K562 (cell line): ENCODE data around the gene TRIM26.

ENCODE experiments used
- HDAC8 ChIP-seq: fragments of 450-650 bp; IDR thresholded peaks from 2 replicates; pipeline ENCODE4 v1.6.1; 2016; ENCODE audit warnings: mild to moderate bottlenecking, missing genetic modification characterization, moderate library complexity, missing compliant biosample characterization
- NFE2 ChIP-seq: IDR thresholded peaks from 2 replicates; pipeline ENCODE4 v1.6.1; 2014; ENCODE audit warnings: antibody characterized with exemption, low read depth
- SREBF1 ChIP-seq: fragments of 150-350 bp; IDR thresholded peaks from 2 replicates; pipeline ENCODE4 v1.6.1; 2014; ENCODE audit warnings: antibody characterized with exemption, low read depth, low read length, borderline replicate concordance
- YY1 ChIP-seq, 3 experiments: IDR thresholded peaks; 2 replicates each; pipeline ENCODE4 v1.6.1; 2011; ENCODE audit warnings: low read length in 2 of 3, mild to moderate bottlenecking in 2 of 3, moderate library complexity in 2 of 3, borderline replicate concordance in 1 of 3, control low read depth in 1 of 3, low read depth in 1 of 3; ENCODE audit not compliant: insufficient read depth in 3 of 3, insufficient replicate concordance in 2 of 3, control insufficient read depth in 1 of 3, insufficient read length in 1 of 3; ENCODE audit errors: extremely low read depth in 1 of 3
- ZNF57 ChIP-seq: fragments of 450-650 bp; formaldehyde crosslinking; IDR thresholded peaks from 2 replicates; pipeline ENCODE4 v1.4.0; 2020; ENCODE audit warnings: mild to moderate bottlenecking, moderate library complexity
- TF ChIP-seq, protein P1 (sequence below): sonication (generic); formaldehyde crosslinking; IDR thresholded peaks from 2 replicates; pipeline ENCODE4 v1.8.1; 2022; ENCODE audit warnings: missing genetic modification reagents
- TF ChIP-seq, protein P2 (sequence below): fragments of 450-650 bp; formaldehyde crosslinking; IDR thresholded peaks from 2 replicates; pipeline ENCODE4 v1.4.0; 2022; ENCODE audit warnings: mild to moderate bottlenecking, moderate library complexity
- TF ChIP-seq, protein P3 (sequence below), 3 experiments: IDR thresholded peaks in 2 of 3; conservative IDR thresholded peaks in 1 of 3; 2 replicates each; pipeline ENCODE4 v1.5.1; 2011 to 2012; ENCODE audit warnings: low read length in 3 of 3, mild to moderate bottlenecking in 3 of 3, control low read depth in 2 of 3, improper control_type of control experiment in 1 of 3, inconsistent platforms in 1 of 3, low read depth in 1 of 3, mixed read lengths in 1 of 3, moderate library complexity in 1 of 3; ENCODE audit not compliant: insufficient read depth in 2 of 3
- TF ChIP-seq, protein P4 (sequence below): fragments of 450-650 bp; IDR thresholded peaks from 2 replicates; pipeline ENCODE4 v1.6.1; 2016; ENCODE audit warnings: antibody characterized with exemption

DNA sequence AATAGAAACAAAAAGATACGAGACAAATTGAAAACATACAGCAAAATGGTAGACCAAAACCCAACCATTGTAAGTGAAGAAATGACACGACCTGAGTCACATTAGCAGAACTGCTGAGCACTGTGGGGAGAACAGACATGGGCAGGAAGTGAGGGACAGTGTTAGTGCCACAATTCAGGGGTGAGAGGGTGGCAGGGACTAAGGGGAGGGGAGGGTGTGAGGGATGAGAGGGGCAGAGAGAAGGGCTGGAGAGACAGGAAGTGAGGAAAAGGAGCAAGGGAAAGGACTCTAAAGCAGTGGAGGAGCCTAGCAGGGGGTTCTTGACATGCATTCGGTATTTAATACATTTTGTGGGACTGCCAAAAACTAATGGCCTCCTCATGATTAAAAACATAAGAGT lies 45.0 kb upstream of the TRIM26 start:
- TF ChIP-seq SREBF1 (no peak), NFE2 (no peak), YY1 (IDR thresholded peaks at IDR 0.05; ENCODE audit: borderline replicate concordance in 1 of 3, control insufficient read depth in 1 of 3, extremely low read depth in 1 of 3, insufficient read depth in 3 of 3, insufficient read length in 1 of 3, insufficient replicate concordance in 2 of 3, low read depth in 1 of 3, low read length in 2 of 3) (no peak), HDAC8 (tag) (no peak), ZNF57 (no peak)
- TF ChIP-seq, protein P1, sequence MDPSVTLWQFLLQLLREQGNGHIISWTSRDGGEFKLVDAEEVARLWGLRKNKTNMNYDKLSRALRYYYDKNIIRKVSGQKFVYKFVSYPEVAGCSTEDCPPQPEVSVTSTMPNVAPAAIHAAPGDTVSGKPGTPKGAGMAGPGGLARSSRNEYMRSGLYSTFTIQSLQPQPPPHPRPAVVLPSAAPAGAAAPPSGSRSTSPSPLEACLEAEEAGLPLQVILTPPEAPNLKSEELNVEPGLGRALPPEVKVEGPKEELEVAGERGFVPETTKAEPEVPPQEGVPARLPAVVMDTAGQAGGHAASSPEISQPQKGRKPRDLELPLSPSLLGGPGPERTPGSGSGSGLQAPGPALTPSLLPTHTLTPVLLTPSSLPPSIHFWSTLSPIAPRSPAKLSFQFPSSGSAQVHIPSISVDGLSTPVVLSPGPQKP (CRISPR knock-in tag), result no peak
- TF ChIP-seq, protein P2, sequence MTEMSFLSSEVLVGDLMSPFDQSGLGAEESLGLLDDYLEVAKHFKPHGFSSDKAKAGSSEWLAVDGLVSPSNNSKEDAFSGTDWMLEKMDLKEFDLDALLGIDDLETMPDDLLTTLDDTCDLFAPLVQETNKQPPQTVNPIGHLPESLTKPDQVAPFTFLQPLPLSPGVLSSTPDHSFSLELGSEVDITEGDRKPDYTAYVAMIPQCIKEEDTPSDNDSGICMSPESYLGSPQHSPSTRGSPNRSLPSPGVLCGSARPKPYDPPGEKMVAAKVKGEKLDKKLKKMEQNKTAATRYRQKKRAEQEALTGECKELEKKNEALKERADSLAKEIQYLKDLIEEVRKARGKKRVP (CRISPR knock-in tag), result no peak
- TF ChIP-seq, protein P3, sequence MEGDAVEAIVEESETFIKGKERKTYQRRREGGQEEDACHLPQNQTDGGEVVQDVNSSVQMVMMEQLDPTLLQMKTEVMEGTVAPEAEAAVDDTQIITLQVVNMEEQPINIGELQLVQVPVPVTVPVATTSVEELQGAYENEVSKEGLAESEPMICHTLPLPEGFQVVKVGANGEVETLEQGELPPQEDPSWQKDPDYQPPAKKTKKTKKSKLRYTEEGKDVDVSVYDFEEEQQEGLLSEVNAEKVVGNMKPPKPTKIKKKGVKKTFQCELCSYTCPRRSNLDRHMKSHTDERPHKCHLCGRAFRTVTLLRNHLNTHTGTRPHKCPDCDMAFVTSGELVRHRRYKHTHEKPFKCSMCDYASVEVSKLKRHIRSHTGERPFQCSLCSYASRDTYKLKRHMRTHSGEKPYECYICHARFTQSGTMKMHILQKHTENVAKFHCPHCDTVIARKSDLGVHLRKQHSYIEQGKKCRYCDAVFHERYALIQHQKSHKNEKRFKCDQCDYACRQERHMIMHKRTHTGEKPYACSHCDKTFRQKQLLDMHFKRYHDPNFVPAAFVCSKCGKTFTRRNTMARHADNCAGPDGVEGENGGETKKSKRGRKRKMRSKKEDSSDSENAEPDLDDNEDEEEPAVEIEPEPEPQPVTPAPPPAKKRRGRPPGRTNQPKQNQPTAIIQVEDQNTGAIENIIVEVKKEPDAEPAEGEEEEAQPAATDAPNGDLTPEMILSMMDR (IDR thresholded peaks at IDR 0.05 in 2 of 3, conservative IDR thresholded peaks at IDR 0.05 in 1 of 3; ENCODE audit: insufficient read depth in 2 of 3, low read depth in 1 of 3, low read length in 3 of 3), result no peak
- TF ChIP-seq, protein P4, sequence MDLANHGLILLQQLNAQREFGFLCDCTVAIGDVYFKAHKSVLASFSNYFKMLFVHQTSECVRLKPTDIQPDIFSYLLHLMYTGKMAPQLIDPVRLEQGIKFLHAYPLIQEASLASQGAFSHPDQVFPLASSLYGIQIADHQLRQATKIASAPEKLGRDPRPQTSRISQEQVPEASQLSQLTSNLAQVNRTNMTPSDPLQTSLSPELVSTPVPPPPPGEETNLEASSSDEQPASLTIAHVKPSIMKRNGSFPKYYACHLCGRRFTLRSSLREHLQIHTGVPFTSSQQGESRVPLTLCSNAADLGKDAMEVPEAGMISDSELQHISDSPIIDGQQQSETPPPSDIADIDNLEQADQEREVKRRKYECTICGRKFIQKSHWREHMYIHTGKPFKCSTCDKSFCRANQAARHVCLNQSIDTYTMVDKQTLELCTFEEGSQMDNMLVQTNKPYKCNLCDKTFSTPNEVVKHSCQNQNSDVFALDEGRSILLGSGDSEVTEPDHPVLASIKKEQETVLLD, result no peak
